Bronchial epithelial cell (primary cell): ENCODE data around the gene OLFML1. TPM values are rescaled to one million over a fixed set of nuclear protein-coding genes. Genes with fewer than 3 reads are reported as not detected.
"Not testable (repeated sequence)": the region's sequence is repeated elsewhere in the genome, so short reads cannot be mapped to it uniquely, and the experiment has no call there.

Source experiments
- DNase-seq: peaks from one replicate; pipeline ENCODE4 v3.0.0-alpha.2; 2010; ENCODE audit warnings: low read depth
- FAIRE-seq: peaks from 2 replicates; lab custom pipeline; 2011; peaks lifted over from hg19 to GRCh38; lab: Jason Lieb, UNC
- H3K27me3 ChIP-seq: 2 replicates; pipeline ENCODE4 v1.5.1; 2011; ENCODE audit warnings: low read length; ENCODE audit not compliant: control insufficient read depth, insufficient read depth
- H3K36me3 ChIP-seq: 2 replicates; pipeline ENCODE4 v1.5.1; 2011; ENCODE audit warnings: low read length; ENCODE audit not compliant: control insufficient read depth, insufficient read depth
- H3K4me3 ChIP-seq: 2 replicates; pipeline ENCODE4 v1.5.1; 2011; ENCODE audit warnings: mild to moderate bottlenecking, low read depth, low read length, control low read depth
- total RNA-seq: library from RNA; depleted of rRNA; stranded (reverse); fragments of >200 nt; gene quantifications from 2 replicates; pipeline ENCODE4 v1.2.1, GENCODE V29; 2014
- TF ChIP-seq, protein P1 (sequence below): IDR thresholded peaks from 2 replicates; pipeline ENCODE4 v1.5.1; 2011; ENCODE audit warnings: mild to moderate bottlenecking, moderate library complexity, low read length, control low read depth, inconsistent platforms; ENCODE audit not compliant: insufficient read depth, severe bottlenecking

OLFML1 gene
- total RNA-seq, 1 donor from 2014 or later, result not detected

DNA sequence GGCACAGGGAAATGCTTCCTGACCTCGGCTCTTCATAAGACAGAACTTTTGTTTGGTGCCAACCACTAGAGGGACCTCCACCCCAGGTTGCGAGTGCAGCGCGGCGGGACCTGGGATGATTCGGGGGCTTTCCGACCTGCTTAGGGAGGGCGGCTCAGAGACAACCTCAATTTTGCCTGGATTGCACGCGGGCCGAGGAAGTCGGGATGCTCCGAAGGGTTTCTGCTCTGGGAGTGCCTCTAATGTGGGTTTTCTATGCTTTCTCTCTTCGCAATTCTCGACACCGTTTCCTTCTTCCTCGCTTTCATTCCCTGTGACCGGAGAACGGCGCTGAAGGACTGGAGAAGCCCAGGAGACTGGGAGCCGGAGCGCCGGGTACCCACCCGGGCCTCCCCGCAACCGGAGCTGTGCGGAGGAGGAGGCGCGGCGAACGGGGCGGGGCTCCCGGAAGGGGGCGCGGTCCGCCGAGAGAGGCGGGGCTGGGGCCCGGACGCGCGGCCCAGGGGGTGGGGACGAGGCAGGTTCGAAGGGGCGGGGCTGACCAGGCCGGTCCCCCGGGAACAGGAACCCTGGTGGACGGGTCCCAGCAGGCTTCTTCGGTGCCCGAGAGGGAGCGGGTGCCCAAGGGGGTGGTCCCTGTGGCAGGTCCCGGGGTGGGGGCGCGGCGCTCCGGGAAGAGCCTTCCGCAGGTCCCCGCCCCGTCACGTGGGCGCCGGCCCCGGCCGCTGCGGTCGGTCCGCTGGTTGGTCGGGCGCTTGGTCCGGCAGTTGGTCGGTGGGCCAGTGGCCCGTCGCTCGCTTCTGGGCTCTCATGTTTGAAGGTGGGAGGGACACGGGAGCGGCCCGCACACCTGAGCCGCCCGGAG lies 28.2 kb downstream of the OLFML1 start, which contains the start of gene PPFIBP2:
Gene PPFIBP2, plus strand, starts transcription at position 766 of the 865 bp plus-strand sequence. CDS start 35,477 bp downstream, outside the sequence.
- peak within 1 kb of the TSS; percentile 73 for H3K4me3 ChIP-seq
- FAIRE-seq (no peak), DNase-seq (peak; percentile 58)
- TF ChIP-seq, protein P1, sequence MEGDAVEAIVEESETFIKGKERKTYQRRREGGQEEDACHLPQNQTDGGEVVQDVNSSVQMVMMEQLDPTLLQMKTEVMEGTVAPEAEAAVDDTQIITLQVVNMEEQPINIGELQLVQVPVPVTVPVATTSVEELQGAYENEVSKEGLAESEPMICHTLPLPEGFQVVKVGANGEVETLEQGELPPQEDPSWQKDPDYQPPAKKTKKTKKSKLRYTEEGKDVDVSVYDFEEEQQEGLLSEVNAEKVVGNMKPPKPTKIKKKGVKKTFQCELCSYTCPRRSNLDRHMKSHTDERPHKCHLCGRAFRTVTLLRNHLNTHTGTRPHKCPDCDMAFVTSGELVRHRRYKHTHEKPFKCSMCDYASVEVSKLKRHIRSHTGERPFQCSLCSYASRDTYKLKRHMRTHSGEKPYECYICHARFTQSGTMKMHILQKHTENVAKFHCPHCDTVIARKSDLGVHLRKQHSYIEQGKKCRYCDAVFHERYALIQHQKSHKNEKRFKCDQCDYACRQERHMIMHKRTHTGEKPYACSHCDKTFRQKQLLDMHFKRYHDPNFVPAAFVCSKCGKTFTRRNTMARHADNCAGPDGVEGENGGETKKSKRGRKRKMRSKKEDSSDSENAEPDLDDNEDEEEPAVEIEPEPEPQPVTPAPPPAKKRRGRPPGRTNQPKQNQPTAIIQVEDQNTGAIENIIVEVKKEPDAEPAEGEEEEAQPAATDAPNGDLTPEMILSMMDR, result peak; percentile 84
- H3K27me3 ChIP-seq, result no peaks in the 10 kb centered on the region
- no peaks in the 10 kb centered on the region for H3K36me3 ChIP-seq

DNA sequence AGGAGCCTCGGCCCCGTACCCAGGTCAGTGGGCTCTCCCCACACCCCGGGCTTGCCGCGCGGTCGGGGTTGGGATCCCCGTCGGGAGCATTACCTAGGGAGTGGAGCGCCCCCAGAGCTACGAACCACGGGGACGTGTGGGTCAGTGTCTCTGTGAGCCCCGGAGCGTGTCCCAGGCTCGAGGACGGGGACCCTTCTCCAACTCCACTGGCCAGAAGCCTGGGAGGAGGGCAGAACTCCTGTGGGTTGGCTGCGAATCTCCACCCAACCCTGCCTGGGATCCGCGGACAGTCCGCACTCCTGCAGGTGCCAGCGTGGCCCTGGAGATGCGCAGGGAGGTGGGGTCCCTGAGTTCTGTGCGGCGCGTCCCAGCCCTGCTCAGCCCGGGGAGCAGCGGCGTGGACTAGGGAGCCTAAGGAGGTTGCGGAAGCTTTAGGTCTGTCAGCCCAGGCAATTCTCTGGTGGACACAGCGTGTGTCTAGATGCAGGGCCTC lies 28.8 kb downstream of the OLFML1 start:
- no peaks in the 10 kb centered on the region for H3K36me3 ChIP-seq
- no peaks in the 10 kb centered on the region for H3K27me3 ChIP-seq
- TF ChIP-seq, protein P1, result no peak
- no peak for DNase-seq
- FAIRE-seq, result no peak
- peak overlapping the region; percentile 73 for H3K4me3 ChIP-seq

DNA sequence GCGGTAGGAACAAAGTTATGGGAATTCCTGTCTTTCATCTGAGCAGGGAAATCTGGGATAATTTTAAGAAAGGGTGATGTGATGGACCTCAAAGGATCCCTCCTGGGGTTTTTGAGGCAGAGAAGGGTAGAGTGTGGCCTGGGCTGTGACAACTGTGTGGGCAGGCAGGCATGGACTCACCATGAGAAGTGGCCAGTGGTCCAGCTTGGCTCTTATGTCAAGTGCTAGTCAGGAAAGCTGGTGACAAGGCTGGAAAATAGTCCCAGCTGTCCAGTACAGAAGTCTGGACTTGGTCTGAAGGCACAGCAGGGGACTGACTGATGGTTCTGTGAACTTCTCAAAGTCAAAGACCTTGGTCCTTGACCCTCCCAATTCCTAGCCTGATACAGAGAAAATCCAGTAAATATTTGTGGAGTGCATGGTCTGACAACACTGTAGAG lies 30.2 kb downstream of the OLFML1 start:
- DNase-seq (no peak), FAIRE-seq (peak; percentile 85)
- Histone ChIP-seq H3K36me3 (no peaks in the 10 kb centered on the region), H3K27me3 (no peaks in the 10 kb centered on the region), H3K4me3 (no peak overlapping the region)
- TF ChIP-seq, protein P1, result no peak

GRCh38 chr11:7516475-7516874 lies 31.2 kb downstream of the OLFML1 start:
- no peak overlapping the region for H3K4me3 ChIP-seq
- TF ChIP-seq, protein P1, result no peak
- DNase-seq, result no peak
- peak; percentile 7 for FAIRE-seq
- no peaks in the 10 kb centered on the region for H3K27me3 ChIP-seq
- H3K36me3 ChIP-seq, result no peaks in the 10 kb centered on the region

GRCh38 chr11:7517743-7518142 lies 32.4 kb downstream of the OLFML1 start:
- FAIRE-seq, result not testable (repeated sequence)

GRCh38 chr11:7518811-7519562 lies 33.7 kb downstream of the OLFML1 start:
- H3K4me3 ChIP-seq, result no peak overlapping the region
- no peaks in the 10 kb centered on the region for H3K27me3 ChIP-seq
- TF ChIP-seq, protein P1, result no peak
- DNase-seq, result no peak
- peak; percentile 81 for FAIRE-seq
- H3K36me3 ChIP-seq, result no peaks in the 10 kb centered on the region

More at GRCh38 chr11:7517743-7518142, 32.4 kb downstream of the OLFML1 start:
- not testable (repeated sequence) for H3K36me3 ChIP-seq, H3K4me3 ChIP-seq, H3K27me3 ChIP-seq, DNase-seq
